Activated CD8-positive, alpha-beta memory T cell treated with anti-CD3 and anti-CD28 coated beads for 48 hours (primary cell): ENCODE data around the gene ADNP.

ENCODE experiments used
- DNase-seq, 3 experiments: peaks; one replicate each; pipeline ENCODE4 v3.0.0-alpha.2; 2020; ENCODE audit warnings: low read depth in 2 of 3, low spot score in 2 of 3

ADNP gene

DNA sequence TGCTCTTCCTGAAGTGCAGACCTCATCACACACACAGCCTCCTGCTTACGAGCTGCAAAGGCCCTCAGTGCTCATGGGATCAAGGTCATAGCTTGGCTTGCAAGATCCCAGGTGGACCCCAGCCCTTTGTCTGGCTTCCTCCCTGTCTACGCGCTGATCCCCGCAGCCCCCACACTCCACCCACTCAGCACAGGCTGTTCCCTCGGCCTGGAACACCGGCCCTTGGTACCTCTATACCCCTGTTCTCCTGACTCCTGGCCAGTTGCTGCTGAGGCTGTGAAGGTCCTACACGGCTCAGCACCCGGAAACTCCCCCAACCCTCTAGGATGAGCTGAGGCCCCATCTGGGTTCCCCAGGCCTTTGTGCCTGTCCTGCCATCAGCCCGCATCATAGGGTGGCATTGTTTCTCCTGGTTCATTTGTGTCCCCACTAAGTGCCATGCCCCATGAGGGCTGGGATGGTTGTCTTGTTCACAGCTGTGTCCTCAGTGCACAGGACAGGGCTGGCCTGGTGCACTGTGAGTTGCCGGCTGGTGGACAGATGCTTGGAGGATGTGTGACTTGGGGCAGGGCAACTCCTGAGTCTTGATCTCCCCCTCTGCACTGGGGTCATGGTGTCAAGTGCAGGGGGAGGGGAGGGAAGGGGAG is 57.0 kb downstream of the ADNP start:
- no peak for DNase-seq

DNA sequence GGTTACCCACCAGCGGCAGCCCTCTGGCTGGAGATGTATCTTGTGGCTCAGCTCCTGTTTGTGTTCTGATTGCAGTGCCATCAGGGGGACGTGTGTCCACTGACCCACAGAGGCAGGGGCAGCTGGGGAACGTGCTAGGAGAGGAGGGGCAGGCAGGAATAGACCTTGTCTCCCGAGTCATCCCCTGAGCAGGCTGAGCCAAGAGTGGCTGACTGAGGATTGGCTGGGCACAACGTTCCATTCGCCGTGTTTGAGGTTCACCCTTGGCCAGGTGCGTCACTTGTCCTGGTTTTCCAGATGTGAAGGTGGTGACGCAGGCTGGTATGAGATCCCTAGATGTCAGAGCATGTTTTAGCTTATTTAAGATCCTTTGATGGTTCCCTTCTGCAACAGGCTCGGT is 57.7 kb downstream of the ADNP start:
- no peak for DNase-seq

DNA sequence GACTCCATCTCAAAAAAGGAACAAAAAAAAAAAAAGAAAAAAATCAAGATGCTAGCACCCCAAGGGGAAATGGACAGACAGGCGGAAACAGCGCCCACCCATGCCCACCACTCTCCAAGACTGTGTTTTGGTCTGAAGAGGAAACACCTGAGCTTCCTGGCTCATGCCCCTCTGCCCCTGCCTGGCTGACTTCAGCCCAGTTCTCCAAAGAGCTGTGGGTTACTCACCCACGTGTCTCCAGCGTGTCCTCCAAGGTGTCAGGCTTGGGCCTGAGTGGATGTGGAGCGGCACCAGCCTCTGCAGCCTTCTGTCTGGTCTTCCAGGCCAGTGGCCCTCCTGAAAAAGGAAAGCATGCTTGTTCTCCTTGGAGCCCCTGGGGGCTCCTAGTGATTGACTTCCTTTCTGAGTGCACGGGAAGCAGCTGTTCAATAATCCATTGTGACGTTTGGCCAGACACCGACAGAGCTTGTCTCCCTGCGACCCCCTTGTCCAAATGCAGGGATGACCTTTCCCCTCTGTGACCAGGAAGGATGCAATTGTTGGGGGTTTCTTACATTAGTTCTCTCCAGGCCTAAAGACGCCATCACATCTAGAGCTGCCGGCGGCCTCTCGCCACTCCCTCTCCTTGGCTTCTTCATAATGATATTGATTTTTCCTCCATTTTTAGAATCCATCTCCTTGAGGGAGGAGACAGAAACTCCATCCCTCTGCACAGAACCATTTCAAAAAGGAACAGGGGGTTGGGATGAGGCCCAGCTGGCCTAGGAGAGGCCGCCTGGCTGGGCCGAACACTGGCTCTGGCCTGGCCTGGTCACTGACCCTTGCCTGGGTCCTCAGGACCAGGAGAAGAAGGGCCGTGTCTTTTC is 58.4 kb downstream of the ADNP start:
- no peak for DNase-seq

GRCh38 chr20:50870561-50871161 is 60.6 kb downstream of the ADNP start:
- DNase-seq = no peak

- no peak for DNase-seq
Observed at GRCh38 chr20:50868509-50869495, 62.4 kb downstream of the ADNP start.

DNA sequence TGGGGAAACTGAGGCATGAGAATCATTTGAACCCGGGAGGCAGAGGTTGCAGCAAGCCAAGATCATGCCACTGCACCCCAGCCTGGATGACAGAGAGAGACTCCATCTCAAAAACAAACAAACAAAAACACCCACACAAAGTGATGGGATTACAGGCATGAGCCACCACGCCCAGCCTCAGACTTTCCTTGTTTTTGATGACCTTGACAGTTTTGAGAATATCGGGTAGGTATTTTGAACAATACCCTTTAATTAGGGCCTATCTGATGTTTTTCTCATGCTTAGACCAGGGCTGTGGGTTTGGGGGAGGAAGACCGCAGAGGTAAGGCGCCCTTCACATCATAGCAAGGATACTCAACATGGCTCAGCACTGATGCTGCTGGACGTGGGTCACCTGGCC is 63.4 kb downstream of the ADNP start:
- no peak for DNase-seq

DNA sequence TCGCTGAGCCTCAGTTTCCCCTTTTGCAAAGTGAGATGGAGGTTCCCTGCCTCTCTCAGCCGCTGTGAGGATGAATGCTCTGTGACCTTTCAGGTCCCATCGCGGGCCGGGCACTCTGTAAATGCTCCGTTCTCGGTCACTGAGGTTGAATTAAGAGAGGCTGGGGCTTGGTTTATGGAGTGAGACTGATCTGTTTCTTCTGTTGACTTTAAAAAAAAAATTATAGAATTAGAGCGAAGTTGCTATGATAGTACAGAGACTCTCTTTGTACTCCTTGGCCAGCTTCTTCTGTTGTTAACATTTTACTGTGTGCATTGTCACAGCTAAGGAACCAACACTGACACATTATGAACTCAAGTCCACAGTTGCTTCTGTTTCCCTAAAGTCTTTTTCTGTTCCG is 64.4 kb downstream of the ADNP start:
- no peak for DNase-seq

- no peak for DNase-seq
Observed at GRCh38 chr20:50866036-50866685, 65.1 kb downstream of the ADNP start.

GRCh38 chr20:50865591-50865990 is 65.6 kb downstream of the ADNP start:
- DNase-seq = no peak

DNA sequence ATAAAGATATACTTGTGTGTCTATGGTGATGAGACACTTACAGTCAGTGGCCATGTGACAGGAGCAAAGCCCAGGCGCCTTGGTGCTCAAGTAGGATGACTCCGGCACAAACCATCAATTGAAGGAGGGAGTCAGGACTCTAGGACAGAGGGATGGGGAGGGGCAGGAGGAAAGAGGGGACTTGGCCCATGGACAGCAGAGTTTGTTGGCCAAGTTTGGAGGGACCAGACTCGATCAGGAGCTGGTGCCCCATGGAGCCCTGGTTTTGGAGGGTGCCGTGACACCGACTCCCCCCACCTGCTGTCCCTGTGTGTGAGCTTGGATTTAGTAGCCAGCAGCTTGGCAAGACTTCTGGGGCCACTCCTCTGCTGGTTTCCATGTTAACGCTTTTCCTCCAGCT is 66.1 kb downstream of the ADNP start:
- no peak for DNase-seq

GRCh38 chr20:50862546-50862945 is 68.7 kb downstream of the ADNP start:
- DNase-seq = no peak

GRCh38 chr20:50861012-50861411 is 70.2 kb downstream of the ADNP start:
- DNase-seq = no peak

DNA sequence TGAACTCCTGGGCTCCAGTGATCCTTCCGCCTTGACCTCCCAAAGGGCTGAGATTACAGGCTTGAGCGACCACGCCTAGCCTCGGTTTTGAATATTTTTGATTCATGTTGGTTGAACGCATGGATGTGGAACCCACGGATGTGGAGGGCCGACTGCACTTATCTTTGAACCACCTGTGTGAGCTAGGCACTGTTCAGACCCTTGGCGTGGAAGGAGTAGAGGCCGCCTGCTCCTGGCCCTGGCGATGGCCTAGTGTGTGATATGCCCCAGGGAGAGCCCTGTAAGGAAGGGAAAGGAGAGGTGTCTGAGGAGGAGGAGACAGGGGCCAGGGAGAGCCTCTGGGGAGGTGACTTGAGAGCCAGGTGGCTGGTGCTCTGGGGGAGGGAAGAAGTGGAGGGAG is 72.1 kb downstream of the ADNP start:
- no peak for DNase-seq

- DNase-seq = no peak
Observed at GRCh38 chr20:50858525-50858924, 72.7 kb downstream of the ADNP start.

DNA sequence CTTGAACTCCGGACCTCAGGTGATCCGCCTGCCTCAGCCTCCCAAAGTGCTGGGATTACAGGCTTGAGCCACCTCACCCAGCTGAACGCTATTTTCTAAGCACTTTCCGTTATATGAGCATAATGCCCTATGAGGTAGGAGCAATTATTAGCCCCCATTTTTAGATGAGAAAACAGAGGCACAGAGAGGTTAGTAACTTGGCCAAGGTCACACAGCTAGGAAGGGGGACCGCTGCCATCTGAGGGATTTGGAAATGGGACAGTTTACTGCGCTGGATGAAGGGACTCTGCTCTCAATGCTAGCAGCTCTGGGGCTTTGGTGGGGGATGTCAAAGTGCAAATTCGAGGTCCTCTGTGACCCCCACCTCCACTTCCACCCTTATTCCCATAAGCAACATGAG is 73.9 kb downstream of the ADNP start:
- no peak for DNase-seq

DNA sequence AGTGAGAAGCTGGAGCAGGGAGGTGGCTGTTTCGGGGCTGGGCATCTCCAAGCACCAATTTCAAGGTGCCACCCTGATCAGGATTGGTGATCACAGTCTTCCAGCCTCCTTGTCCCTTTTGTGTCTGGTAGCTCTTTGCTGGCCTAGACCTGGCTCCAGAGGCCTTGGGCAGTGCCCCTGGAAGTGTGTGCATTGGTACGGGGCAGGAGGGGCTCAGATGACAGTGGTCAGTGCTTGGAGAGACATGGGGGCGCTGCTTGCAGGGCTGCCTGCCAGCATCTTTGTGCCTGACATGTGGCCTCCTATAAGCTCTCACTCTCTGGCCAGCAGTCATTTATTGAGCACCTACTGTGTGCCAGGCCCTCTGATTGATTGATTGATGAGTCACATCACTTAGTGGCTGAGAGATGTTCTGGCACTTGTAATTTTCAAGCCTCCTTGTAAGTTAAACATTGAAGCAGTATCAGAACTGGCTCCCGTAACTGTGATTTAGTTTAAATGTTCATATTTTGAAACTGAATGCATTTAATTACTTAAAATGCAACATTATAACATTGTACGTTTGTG is 74.7 kb downstream of the ADNP start:
- no peak for DNase-seq

GRCh38 chr20:50855498-50856474 is 75.5 kb downstream of the ADNP start:
- no peak for DNase-seq

DNA sequence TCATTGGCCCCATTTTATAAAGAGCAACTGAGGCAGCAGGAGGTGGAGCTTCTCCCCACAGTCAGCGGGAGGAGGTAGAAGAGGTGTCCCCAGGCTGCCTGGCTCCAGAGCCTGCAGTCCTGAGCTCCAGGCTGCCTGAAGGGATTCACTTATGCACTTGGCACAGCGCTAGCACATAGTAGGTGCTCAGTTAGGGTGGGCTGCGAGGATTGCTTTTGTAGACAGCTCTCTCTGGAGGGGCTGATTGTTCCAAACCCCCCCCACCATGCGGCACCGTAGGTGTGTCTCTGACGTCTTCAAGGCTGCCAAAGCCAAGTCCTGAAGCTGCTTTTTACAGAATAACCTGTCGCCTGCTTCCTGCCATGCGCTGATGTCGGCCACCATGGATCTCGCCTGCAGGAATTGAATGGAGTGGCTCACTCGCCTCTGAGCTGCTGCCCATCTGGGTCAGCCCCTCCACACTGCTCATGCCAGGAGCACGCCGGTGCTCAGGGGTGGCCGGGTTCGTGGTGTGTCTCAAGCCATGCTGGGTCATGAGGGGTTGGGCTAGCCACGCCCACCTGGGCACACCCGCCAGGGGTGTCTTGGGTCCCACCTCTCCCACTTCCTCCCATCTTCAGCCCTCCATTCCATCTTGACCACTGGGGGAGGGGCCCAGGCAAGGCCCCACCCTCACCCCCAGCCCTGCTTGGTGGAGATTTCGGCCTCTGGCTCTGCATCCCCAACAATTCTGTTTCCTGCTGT is 76.6 kb downstream of the ADNP start:
- DNase-seq = no peak
